NB4 (cell line): ENCODE results near the gene ANKS1B.

Experiments
- DNase-seq: peaks from one replicate; pipeline ENCODE4 v3.0.0; 2010; ENCODE audit warnings: low read depth
- H3K4me3 ChIP-seq: one replicate; pipeline ENCODE4 v1.5.1; 2011; ENCODE audit warnings: mild to moderate bottlenecking, low read depth, low read length, moderate library complexity
- CTCF ChIP-seq: IDR thresholded peaks from one replicate; pipeline ENCODE4 v1.5.1; 2012; ENCODE audit warnings: low read depth, low read length
- MAX ChIP-seq: IDR thresholded peaks from 2 replicates; pipeline ENCODE4 v1.6.1; 2011; ENCODE audit warnings: low read depth, low read length
- MYC ChIP-seq: IDR thresholded peaks from 2 replicates; pipeline ENCODE4 v1.6.1; 2011; ENCODE audit warnings: low read depth, low read length
- POLR2A ChIP-seq: IDR thresholded peaks from 2 replicates; pipeline ENCODE4 v1.6.1; 2011; ENCODE audit warnings: mild to moderate bottlenecking; ENCODE audit not compliant: insufficient read length; ENCODE audit errors: extremely low read depth

ANKS1B gene

DNA sequence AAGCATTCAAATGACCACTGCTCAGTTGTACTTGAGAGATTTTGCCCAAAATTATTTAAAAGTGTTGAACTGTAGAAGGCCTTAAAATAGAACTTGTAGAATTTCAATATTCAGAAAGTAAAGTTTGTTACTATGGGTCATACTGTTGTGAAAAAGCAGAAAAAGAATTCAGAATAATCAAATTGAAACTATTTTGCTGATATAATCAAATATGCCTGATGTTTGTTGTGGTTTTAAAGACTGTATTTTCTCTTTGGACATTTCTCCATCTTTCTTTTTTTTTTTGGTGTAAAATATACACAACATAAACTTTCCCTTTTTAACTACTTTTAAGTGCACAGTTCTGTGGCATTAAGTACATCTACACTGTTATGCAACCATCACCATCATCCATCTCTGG, 964.9 kb downstream of the ANKS1B start:
- no peak overlapping the region for H3K4me3 ChIP-seq
- DNase-seq = no peak
- TF ChIP-seq POLR2A (no peak), CTCF (no peak), MYC (no peak), MAX (no peak)

DNA sequence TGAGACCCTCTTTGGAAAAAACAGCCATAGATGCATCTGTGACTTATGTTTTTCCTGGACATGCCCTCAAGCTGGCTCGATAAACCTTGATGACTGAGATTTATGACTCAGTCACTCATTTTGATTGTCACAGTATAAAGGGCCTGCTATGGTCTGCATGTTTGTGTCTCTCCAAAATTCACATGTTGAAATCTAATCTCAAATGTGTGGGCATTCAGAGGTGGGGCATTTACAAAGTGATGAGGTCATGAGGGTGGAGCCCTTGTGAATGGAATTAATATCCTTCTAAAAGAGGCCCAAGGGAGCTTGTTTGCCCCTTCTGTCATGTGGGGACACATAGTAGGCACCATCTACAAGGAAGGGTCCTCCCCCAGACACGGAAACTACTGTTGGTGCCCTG, 966.8 kb downstream of the ANKS1B start:
- H3K4me3 ChIP-seq = no peak overlapping the region
- TF ChIP-seq POLR2A = no peak
- TF ChIP-seq CTCF = no peak
- no peak for TF ChIP-seq MAX
- no peak for TF ChIP-seq MYC
- no peak for DNase-seq

GRCh38 chr12:99009654-99010296, 975.0 kb downstream of the ANKS1B start:
- no peak for DNase-seq
- no peak overlapping the region for H3K4me3 ChIP-seq
- TF ChIP-seq MYC = no peak
- no peak for TF ChIP-seq POLR2A
- TF ChIP-seq MAX = no peak
- no peak for TF ChIP-seq CTCF

DNA sequence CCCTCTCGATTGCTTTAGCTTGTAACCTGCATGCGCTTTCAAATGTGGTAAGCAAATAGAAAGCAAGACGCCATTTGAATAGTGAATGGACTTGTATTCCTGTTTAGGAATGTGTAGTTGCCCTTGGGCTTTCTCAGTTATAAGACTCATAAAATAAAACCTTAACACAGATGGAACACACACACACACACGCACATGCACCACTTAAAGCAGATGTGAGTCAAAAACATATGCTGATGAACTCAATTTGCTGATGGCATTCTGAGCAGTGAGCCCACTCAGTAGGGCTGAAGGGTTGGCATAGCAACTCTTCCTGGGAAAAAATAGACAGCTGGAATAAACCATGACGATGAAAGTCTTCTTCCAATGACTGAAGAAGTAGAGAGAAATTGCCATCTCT, 979.1 kb downstream of the ANKS1B start:
- TF ChIP-seq MYC (no peak), MAX (no peak), POLR2A (no peak), CTCF (no peak)
- no peak for DNase-seq
- H3K4me3 ChIP-seq = no peak overlapping the region

DNA sequence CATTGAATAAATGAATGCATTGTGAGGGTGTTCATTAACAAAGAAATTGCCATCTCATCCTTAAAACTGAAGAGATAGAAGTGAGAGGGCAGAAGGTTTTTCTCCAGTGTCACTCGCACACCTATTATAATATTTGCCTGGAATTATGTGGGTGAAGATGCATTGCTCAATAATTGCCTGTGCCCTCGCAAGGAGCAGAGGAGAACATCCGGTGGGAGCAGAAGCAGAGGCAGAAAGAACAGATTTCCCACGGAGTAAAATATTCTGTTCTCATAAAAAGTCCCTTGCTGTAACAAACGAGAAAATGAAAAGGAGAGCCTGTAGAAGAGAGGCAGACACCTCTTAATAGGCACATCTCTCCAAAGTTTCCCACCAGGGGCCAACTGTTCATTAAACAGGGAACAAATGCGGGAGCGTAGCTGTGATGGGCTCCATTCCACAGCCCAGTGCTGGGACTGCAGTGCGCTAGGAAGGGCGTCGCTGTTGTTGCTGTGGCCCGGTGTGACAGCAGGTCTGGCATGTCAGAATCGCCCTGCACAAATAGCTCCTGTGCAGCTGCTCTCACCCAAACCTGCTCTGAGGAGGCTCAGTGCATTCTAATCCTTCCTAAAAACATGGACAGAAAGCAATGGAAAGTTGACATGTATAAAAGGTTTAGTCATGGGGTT, 979.8 kb downstream of the ANKS1B start:
- H3K4me3 ChIP-seq = no peak overlapping the region
- DNase-seq = no peak
- TF ChIP-seq CTCF = no peak
- no peak for TF ChIP-seq MYC
- TF ChIP-seq POLR2A = no peak
- TF ChIP-seq MAX = no peak
